Measurements from ENCODE around the gene CATSPER2. TPM values are rescaled to one million over a fixed set of nuclear protein-coding genes. Genes with fewer than 3 reads are reported as not detected.
"Not testable (repeated sequence)": the region's sequence is repeated elsewhere in the genome, so short reads cannot be mapped to it uniquely, and the experiment has no call there.

The CATSPER2 gene
- total RNA-seq, 1 experiment from 2014 or later, result 3.6 TPM

GRCh38 chr15:43625106-43625505 is 23.5 kb downstream of the CATSPER2 start (continued):
- TF ChIP-seq, protein P1, sequence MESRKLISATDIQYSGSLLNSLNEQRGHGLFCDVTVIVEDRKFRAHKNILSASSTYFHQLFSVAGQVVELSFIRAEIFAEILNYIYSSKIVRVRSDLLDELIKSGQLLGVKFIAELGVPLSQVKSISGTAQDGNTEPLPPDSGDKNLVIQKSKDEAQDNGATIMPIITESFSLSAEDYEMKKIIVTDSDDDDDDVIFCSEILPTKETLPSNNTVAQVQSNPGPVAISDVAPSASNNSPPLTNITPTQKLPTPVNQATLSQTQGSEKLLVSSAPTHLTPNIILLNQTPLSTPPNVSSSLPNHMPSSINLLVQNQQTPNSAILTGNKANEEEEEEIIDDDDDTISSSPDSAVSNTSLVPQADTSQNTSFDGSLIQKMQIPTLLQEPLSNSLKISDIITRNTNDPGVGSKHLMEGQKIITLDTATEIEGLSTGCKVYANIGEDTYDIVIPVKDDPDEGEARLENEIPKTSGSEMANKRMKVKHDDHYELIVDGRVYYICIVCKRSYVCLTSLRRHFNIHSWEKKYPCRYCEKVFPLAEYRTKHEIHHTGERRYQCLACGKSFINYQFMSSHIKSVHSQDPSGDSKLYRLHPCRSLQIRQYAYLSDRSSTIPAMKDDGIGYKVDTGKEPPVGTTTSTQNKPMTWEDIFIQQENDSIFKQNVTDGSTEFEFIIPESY (IDR thresholded peaks at IDR 0.05; ENCODE audit: extremely low read depth, insufficient replicate concordance, low read length), result no peak
- TF ChIP-seq ZNF274 (IDR thresholded peaks at IDR 0.05; ENCODE audit: low read depth, low read length) (no peak), EGR1 (IDR thresholded peaks at IDR 0.05; ENCODE audit: low read depth) (no peak)

DNA sequence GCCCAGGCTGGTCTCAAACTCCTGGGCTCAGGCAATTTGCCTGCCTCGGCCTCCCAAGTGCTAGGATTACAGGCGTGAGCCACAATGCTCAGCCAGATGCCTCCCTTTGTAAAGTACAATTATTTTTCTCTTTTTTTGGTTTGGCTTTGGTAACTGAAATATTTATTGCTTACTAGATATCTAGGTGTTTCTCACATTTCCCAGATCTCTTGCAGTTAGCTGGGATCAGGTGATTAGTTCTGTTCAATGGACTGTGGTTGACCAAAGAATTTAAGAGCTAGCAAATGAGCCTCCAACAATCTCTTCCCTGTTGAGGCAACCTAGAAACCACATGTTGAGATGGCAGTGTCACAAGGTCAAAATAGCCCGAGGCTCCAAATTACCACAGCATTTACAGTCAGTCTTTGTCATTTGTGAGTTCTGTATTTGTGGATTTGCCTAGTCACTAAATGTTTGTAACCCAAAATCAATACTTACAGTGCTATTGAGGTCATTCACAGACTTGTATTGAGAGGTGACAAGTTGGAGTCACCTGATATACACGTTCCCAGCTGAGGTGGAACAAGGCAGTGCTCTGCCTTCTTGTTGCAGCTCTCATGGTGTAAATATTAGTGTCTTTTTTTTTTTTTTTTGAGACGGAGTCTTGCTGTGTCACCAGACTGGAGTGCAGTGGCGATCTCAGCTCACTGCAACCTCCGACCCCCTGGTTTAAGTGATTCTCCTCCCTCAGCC is 26.4 kb downstream of the CATSPER2 start:
- H3K9me3 ChIP-seq (ENCODE audit: control insufficient read depth in 1 of 2, insufficient read depth in 1 of 2, low read depth in 1 of 2, low read length in 2 of 2); H3K4me2 ChIP-seq (ENCODE audit: low read length); H4K20me1 ChIP-seq (ENCODE audit: insufficient read depth); H3K4me3 ChIP-seq (replicated peaks in 1 of 2; ENCODE audit: low read depth in 1 of 2, low read length in 2 of 2); RAD21 ChIA-PET (ENCODE audit: low non-redundant PET in 1 of 2, low total read pairs in 2 of 2, uncharacterized antibody in 2 of 2, unreplicated experiment in 2 of 2); H3K9me2 ChIP-seq (ENCODE audit: insufficient read depth); POLR2A ChIA-PET; H3K27ac ChIP-seq (ENCODE audit: low read depth, low read length); H3K36me3 ChIP-seq (ENCODE audit: control insufficient read depth in 1 of 2, insufficient read depth in 2 of 2, low read length in 2 of 2); H3K79me2 ChIP-seq (ENCODE audit: insufficient read depth, low read length); H2AFZ ChIP-seq (ENCODE audit: low read depth, low read length, poor library complexity, severe bottlenecking); intact Hi-C loops (cut with micrococcal nuclease); DNase-seq (ENCODE audit: low read depth, low spot score); CTCF ChIA-PET; H3K9ac ChIP-seq (ENCODE audit: low read length); BruUV-seq (replicated peaks); H3K4me1 ChIP-seq (ENCODE audit: control insufficient read depth in 1 of 2, insufficient read depth in 2 of 2, low read length in 2 of 2); H3K27me3 ChIP-seq (ENCODE audit: insufficient read depth, low read length): not testable (repeated sequence)
- ATAC-seq, result peak; percentile 53

DNA sequence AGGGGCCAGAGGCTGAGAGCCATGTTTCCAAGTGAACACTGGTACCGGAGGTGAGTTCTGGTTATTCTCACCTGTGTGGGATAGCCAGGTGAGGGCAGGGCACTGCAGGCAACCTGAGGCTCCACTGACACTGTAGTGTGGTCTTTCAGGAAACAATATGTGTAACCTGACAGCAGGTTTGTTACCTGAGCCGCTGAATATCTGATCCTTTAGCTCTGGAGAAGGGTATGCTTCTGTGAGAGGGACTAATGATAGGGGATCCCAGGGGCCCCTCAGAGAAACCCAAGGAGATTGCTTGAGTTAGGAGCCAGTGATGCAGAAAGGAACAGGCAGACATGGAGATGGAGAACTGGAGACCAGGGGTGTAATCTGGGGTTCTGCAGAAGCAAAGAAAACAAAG is 29.9 kb downstream of the CATSPER2 start, which contains the start of gene STRC:
Gene STRC, minus strand, starts transcription at position 101 of the 400 bp plus-strand sequence. Its CDS starts 78 bp downstream, at position 23.
- H3K4me3 ChIP-seq (replicated peaks in 1 of 2; ENCODE audit: low read depth in 1 of 2, low read length in 2 of 2); H3K27ac ChIP-seq (ENCODE audit: low read depth, low read length); intact Hi-C loops (cut with micrococcal nuclease); H3K4me1 ChIP-seq (ENCODE audit: control insufficient read depth in 1 of 2, insufficient read depth in 2 of 2, low read length in 2 of 2); H3K9me2 ChIP-seq (ENCODE audit: insufficient read depth); H3K4me2 ChIP-seq (ENCODE audit: low read length); H3K9me3 ChIP-seq (ENCODE audit: control insufficient read depth in 1 of 2, insufficient read depth in 1 of 2, low read depth in 1 of 2, low read length in 2 of 2); H3K36me3 ChIP-seq (ENCODE audit: control insufficient read depth in 1 of 2, insufficient read depth in 2 of 2, low read length in 2 of 2); DNase-seq (ENCODE audit: low read depth, low spot score); H3K27me3 ChIP-seq (ENCODE audit: insufficient read depth, low read length); CTCF ChIA-PET; ATAC-seq; H3K9ac ChIP-seq (ENCODE audit: low read length); POLR2A ChIA-PET; H4K20me1 ChIP-seq (ENCODE audit: insufficient read depth); BruUV-seq (replicated peaks); RAD21 ChIA-PET (ENCODE audit: low non-redundant PET in 1 of 2, low total read pairs in 2 of 2, uncharacterized antibody in 2 of 2, unreplicated experiment in 2 of 2); H2AFZ ChIP-seq (ENCODE audit: low read depth, low read length, poor library complexity, severe bottlenecking); H3K79me2 ChIP-seq (ENCODE audit: insufficient read depth, low read length): not testable (repeated sequence)

GRCh38 chr15:43617750-43618149 is 30.9 kb downstream of the CATSPER2 start:
- H3K9me3 ChIP-seq (ENCODE audit: control insufficient read depth in 1 of 2, insufficient read depth in 1 of 2, low read depth in 1 of 2, low read length in 2 of 2); H3K4me2 ChIP-seq (ENCODE audit: low read length); intact Hi-C loops (cut with micrococcal nuclease); H2AFZ ChIP-seq (ENCODE audit: low read depth, low read length, poor library complexity, severe bottlenecking); H3K4me1 ChIP-seq (ENCODE audit: control insufficient read depth in 1 of 2, insufficient read depth in 2 of 2, low read length in 2 of 2); H3K27me3 ChIP-seq (ENCODE audit: insufficient read depth, low read length); CTCF ChIA-PET; RAD21 ChIA-PET (ENCODE audit: low non-redundant PET in 1 of 2, low total read pairs in 2 of 2, uncharacterized antibody in 2 of 2, unreplicated experiment in 2 of 2); POLR2A ChIA-PET; H4K20me1 ChIP-seq (ENCODE audit: insufficient read depth); BruUV-seq (replicated peaks); ATAC-seq; H3K36me3 ChIP-seq (ENCODE audit: control insufficient read depth in 1 of 2, insufficient read depth in 2 of 2, low read length in 2 of 2); H3K79me2 ChIP-seq (ENCODE audit: insufficient read depth, low read length); H3K9ac ChIP-seq (ENCODE audit: low read length); H3K27ac ChIP-seq (ENCODE audit: low read depth, low read length); H3K9me2 ChIP-seq (ENCODE audit: insufficient read depth); H3K4me3 ChIP-seq (replicated peaks in 1 of 2; ENCODE audit: low read depth in 1 of 2, low read length in 2 of 2); DNase-seq (ENCODE audit: low read depth, low spot score): not testable (repeated sequence)
